ENCODE data around the gene RNASE13.

GRCh38 chr14:21018286-21018685, 16.3 kb downstream of the RNASE13 start:
- TF ChIP-seq BHLHE40 (IDR thresholded peaks at IDR 0.05; ENCODE audit: low read depth, low read length) (no peak), RFX5 (IDR thresholded peaks at IDR 0.05; ENCODE audit: low read depth, low read length) (no peak), CTCF (conservative IDR thresholded peaks at IDR 0.05; ENCODE audit: low read depth, low read length) (no peak), RCOR1 (IDR thresholded peaks at IDR 0.05; ENCODE audit: insufficient replicate concordance, low read length) (no peak), SMC3 (IDR thresholded peaks at IDR 0.05; ENCODE audit: low read depth, low read length) (no peak), MXI1 (IDR thresholded peaks at IDR 0.05; ENCODE audit: borderline replicate concordance, low read depth, low read length) (no peak), POLR2A (IDR thresholded peaks at IDR 0.05; ENCODE audit: low read depth, low read length) (no peak), RAD21 (IDR thresholded peaks at IDR 0.05; ENCODE audit: low read length) (no peak), MAFK (IDR thresholded peaks at IDR 0.05; ENCODE audit: low read depth, low read length) (no peak), NFE2L2 (IDR thresholded peaks at IDR 0.05; ENCODE audit: low read depth, low read length) (no peak)
- TF ChIP-seq, protein P1, sequence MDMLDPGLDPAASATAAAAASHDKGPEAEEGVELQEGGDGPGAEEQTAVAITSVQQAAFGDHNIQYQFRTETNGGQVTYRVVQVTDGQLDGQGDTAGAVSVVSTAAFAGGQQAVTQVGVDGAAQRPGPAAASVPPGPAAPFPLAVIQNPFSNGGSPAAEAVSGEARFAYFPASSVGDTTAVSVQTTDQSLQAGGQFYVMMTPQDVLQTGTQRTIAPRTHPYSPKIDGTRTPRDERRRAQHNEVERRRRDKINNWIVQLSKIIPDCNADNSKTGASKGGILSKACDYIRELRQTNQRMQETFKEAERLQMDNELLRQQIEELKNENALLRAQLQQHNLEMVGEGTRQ (IDR thresholded peaks at IDR 0.05; ENCODE audit: low read depth, low read length): no peak

Data from IMR-90 (cell line).